GM18870 (cell line): Measurements from ENCODE around the gene MPRIP.
A peak's percentile ranks its signal among the peaks of the same experiment; 100 is the strongest.

Experiments used
- ATAC-seq: cut with Tn5 transposase; IDR thresholded peaks from one replicate; pipeline ENCODE4 v1.9.1; 2021; ENCODE audit warnings: moderate library complexity; ENCODE audit not compliant: unreplicated experiment

The MPRIP gene

GRCh38 chr17:17028059-17028877 lies 14.0 kb upstream of the MPRIP start:
- no peak for ATAC-seq

DNA sequence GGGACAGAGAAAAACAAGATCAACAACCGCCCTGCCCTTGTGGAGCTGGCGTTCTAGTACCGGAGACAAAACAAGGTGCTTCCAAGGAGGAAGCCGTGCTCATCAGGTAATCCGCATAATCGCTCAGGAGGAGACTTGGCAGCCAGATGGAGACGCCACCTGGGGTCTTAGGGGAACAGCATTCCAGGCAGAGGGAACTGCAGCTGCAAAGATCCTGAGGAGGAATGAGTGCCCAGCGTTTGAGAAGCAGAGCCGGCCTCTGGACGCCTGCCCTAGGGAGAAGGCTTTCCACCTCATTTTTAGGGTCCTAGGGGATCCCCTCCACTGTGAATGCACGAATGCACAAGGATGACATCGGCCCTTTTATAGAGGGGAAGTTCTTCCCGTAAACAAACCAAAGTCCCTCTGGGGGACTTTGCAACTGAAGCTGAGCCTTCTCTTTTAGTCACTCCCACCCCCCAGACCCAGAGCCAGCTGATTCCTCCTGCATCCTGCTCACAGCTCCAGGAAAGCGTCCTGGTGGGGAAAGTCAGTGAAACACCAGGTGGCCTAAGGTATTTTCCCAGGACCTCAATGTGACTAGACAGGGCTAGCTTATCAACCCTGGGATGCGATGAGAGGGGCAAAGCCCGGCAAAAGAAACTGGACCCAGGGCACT lies 13.2 kb upstream of the MPRIP start:
- ATAC-seq = no peak

DNA sequence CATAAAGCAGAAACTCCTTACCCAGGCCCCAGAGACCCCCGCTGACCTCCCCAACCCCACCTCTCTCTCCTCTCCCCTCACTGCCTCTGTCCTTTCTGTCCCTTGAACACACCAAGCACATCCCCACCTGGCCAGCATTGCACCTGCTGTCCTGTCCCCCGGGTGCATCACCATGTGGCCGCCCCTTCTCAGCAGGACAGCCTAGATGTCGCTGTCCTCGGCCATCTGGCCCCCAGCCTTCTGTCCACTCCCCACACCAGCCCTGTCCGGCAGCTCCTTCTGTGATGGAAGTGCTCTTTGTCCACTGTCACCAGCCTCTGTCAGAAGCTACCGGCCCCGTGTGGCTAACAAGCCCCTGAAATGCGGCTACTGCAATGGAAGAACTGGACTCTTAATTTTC lies 12.3 kb upstream of the MPRIP start:
- no peak for ATAC-seq

GRCh38 chr17:17030515-17031211 lies 11.6 kb upstream of the MPRIP start:
- no peak for ATAC-seq

- ATAC-seq = no peak
Measured at GRCh38 chr17:17032131-17032692, 10.0 kb upstream of the MPRIP start.

- ATAC-seq = no peak
Measured at GRCh38 chr17:17033466-17033865, 8.8 kb upstream of the MPRIP start.

- no peak for ATAC-seq
Measured at GRCh38 chr17:17034026-17034425, 8.2 kb upstream of the MPRIP start.

DNA sequence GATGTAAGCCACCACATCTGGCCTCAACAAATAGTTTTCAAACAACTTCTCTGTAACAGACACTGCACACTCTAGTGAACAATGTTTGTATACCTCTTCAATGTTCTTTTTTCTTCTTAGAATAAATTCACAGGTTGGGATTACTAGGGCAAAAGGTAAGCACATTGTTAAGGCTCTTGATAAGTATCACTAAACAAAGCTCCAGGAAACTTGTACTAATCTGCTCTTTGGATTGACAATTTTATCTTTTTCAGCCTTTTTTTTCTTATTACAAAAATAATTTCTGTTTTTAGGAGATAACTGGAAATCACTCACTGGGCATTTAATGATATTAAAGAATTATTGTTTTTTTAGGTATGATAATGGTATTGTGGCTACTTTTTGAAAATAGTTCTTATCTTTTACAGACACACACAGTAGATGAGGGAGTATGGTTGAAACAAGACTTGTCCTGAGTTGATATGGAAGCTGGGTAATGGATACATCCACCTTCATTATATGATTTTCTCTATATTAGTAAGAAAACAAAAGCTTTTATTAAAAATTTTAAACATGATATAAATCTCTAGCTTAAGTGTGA lies 7.7 kb upstream of the MPRIP start:
- ATAC-seq = no peak

- ATAC-seq = no peak
Measured at GRCh38 chr17:17035490-17035889, 6.8 kb upstream of the MPRIP start.

DNA sequence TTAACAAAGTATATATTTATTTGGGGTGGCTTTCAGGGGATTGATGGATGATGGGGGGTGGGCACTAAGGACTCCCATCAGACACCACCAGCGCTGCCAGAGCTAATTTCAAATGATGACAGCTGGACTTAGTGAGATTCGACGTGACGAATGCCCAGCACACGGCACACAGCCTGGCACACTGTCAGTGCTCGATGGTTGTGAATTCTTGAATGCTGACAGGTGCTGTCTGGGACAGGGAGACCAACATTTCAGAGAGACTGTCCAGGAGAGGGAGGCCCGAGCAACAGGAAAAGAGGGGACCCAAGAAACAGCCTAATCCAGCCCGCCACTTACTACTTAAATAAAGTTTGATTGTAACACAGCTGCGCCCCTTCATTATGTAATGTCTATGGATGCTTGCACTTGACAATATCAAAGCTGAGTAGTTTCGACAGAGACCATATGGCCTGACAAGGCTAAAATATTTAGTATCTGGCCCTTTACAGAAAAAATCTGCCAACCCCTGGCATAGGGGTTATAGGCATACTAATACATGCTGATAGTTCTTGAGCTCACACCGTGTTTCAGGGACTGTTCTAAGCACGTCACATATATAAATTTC lies 6.2 kb upstream of the MPRIP start:
- no peak for ATAC-seq

DNA sequence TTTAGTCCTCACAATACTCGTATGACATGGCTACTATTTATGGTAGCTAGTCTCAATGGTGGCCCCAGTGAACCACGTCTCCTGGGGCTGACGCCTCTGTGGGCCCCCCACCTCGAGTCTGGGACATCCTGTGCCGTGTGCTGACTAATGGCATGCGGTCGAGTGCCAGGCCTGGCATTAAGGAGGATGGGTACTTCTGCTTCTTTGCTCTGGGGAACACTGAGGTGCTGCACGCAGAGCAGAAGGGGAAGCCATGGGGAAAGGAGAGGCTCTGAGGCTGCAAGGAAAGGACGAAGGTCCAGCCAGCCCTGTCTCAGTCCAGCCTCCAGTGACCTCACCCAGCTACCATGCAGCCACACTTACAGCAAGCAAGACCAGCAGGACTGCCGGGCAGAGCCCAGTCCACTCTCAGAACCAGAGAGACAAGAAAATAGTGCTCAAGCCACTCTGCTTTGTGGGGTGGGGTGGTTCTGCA lies 5.7 kb upstream of the MPRIP start:
- ATAC-seq = no peak

GRCh38 chr17:17039911-17040310 lies 2.3 kb upstream of the MPRIP start:
- ATAC-seq = no peak

DNA sequence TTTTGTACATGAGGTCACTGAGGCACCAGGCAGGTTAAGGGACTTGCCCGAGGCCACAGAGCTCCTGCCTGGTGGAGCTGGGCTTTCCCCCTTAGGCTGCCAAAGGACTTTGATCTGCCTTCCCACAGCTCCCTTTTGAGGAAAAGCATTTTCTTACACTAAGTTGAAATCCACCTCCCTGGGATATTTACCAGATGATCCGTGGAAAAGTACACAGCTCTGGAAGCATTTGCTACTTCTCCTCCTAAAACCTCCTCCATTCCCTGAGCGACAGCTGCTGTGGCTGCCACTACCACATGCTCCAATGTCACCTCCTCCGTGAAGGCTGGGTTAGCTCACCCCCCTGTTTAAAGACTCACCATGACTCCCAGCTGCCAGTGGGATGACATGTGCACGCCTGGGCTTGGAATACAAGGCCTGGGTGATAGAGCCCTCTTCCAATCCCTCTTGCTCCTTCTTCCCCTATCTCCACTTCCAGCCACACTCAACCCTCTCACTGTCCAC lies 1.2 kb upstream of the MPRIP start:
- ATAC-seq = no peak

GRCh38 chr17:17041571-17042383 lies 480 bp upstream of the MPRIP start:
- peak; percentile 82 for ATAC-seq

- ATAC-seq = no peak
Measured at GRCh38 chr17:17042851-17043460, 699 bp downstream of the MPRIP start.

DNA sequence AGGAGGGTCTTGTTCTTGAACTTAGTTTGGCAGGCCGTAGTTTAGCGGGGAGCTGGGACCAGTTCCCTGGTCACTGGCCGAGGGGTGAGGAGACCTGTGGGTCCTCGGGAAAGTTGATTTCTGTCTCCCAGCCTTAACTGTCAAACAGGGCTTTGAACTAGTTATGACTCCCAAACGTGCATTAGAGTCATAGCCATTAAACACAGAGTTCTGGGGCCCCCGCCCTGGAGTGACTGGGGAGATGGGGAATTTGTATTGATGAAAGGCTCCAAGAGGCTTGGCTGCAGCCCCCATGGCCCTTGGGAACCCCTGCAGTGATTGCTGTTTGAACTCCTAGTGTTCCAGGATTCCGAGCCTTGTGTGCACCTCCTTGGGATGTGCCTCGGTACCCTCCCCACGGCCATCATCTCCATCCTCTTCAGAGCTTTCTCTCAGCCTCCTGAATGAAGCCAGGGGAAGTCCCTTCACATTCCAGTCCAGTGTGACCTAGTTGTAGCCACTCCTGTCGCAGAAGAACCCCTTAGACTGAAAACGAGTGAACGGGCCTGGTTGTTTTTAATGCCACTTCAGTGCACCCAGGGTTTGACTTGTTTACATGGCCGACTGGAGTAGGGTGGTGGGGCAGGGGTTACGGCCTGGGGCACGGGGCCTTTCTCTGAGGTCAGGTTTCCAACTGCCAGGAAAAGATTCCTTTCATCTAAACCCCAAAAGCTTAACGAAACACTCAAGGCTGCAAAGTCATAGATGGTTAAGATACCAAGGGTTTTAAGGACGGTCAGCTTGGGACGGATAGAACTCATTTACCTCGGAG lies 1.4 kb downstream of the MPRIP start:
- no peak for ATAC-seq

DNA sequence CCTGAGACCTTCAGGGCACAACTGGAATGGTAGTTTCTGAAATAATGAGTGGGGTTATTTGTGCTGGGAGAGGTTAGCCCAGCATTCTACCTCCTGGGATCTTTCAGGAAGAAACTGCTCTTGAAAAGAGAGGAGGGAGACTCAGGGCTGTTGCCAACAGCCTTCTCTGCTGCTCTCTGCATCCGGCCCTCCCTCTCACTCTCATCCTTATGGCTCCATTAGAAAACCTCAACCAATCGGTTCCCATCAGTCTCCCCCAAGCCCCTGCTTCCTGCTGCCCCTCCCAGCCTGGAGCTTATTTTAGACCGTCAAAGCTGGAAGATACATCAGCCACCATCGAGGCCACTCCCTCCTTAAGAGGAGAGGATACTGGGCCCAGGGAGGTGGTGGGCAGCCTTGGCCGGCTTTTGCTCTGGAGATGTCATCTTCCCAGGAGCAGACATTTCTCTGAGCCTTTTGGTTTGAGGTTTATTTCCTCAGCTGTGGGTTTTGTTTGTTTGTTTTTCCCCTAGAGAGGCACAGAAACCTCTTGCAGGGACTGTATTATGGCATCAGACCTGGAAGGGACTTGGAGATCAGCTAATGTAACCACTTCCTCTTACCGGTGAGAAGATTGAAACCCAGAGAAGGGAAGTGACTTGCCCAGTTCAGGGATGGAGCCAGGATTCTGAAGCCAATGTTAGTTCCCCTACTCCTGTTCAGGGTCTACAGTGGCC lies 2.7 kb downstream of the MPRIP start:
- ATAC-seq = no peak

DNA sequence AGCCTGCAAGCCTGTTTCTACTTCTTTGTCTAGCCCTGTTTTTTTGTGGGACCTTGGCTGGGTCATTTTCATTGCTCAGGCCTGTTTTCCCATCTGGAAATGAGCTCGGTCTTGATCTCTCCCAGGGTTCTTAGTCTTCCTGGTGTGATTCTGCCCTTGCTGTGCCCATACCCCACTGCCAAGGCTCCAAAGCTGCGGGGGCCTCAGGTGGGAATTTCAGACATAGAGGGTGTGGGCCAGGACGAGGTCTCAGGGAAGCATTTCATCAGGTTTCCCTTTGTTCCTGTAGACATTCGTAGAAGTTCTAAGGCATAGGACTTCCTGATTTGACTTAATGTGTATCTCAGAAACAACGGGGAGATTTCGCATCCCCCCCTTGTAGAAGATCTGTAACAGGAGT lies 5.8 kb downstream of the MPRIP start:
- ATAC-seq = no peak
